Measurements from ENCODE around the gene TMEM91. TPM values are rescaled to one million over a fixed set of nuclear protein-coding genes. Genes with fewer than 3 reads are reported as not detected.

Gene TMEM91
- total and polyA plus RNA-seq, 2 of the 8 experiments (the other 6 are each of a cell fraction or from before 2014, with no cell fraction given): 5.3 to 7.4 TPM

DNA sequence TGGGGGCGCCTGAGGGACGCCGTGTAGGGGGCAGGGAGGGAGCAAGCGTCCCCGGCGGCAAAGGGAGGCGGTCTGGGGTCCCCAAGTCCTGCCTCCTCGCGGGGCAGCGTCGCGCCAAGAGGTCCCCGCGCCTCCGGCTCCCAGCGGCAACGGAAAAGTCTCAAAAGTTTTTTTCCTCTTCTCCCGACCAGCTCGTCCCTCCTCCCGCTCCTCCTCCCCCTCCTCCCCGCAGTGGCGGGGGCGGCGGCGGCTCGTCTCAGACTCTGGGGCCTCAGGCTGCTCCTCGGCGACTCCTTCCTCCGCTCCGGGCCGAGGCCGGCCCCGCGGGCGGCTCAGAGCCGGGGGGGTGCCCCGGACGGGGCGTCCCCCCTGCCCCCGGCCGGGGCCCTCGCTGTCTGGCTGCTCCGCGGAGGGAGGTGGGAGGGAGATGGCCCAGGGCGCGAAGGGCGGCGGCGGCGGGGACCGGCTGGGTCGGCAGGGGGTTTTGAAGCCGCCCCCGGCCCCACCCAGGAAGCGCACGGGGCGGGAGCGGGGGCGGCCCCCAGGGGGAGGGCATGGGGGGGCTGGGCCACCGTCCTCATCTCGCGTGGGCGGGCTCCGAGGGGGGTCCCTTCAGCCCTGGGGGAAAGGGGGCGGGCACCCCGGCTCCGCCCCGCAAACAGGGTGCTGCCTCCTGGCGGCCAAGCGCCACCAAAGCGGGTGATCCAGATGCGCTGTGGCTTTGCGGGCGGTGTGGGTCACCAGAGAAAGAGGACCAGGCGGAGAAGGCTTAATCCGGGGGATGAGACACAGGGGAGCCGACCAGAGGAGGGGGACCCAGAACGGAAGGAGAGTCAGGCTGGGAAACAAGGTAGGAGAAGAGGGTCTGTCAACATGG lies 22.6 kb upstream of the TMEM91 start, which contains the start of gene TGFB1 (continued):
- TF ChIP-seq, protein P1, sequence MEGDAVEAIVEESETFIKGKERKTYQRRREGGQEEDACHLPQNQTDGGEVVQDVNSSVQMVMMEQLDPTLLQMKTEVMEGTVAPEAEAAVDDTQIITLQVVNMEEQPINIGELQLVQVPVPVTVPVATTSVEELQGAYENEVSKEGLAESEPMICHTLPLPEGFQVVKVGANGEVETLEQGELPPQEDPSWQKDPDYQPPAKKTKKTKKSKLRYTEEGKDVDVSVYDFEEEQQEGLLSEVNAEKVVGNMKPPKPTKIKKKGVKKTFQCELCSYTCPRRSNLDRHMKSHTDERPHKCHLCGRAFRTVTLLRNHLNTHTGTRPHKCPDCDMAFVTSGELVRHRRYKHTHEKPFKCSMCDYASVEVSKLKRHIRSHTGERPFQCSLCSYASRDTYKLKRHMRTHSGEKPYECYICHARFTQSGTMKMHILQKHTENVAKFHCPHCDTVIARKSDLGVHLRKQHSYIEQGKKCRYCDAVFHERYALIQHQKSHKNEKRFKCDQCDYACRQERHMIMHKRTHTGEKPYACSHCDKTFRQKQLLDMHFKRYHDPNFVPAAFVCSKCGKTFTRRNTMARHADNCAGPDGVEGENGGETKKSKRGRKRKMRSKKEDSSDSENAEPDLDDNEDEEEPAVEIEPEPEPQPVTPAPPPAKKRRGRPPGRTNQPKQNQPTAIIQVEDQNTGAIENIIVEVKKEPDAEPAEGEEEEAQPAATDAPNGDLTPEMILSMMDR (IDR thresholded peaks at IDR 0.05; ENCODE audit: control extremely low read depth in 1 of 3, insufficient read depth in 1 of 3, low read depth in 1 of 3, low read length in 3 of 3): peak; percentile 85 to 89 (median 86)
- TF ChIP-seq SP1 (IDR thresholded peaks at IDR 0.05; ENCODE audit: low read depth, low read length): peak; percentile 57; the same call in 1 of the 2 replicates
- peak; percentile 75; the same call in 1 of the 2 replicates for TF ChIP-seq EGR1 (IDR thresholded peaks at IDR 0.05; ENCODE audit: borderline replicate concordance, low read depth, low read length)
- no peak for TF ChIP-seq RXRA (IDR thresholded peaks at IDR 0.05; ENCODE audit: insufficient read depth, low read depth, low read length)
- TF ChIP-seq POLR2AphosphoS5 (IDR thresholded peaks at IDR 0.05; ENCODE audit: low read depth, low read length): no peak
- TF ChIP-seq, protein P2, sequence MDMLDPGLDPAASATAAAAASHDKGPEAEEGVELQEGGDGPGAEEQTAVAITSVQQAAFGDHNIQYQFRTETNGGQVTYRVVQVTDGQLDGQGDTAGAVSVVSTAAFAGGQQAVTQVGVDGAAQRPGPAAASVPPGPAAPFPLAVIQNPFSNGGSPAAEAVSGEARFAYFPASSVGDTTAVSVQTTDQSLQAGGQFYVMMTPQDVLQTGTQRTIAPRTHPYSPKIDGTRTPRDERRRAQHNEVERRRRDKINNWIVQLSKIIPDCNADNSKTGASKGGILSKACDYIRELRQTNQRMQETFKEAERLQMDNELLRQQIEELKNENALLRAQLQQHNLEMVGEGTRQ (IDR thresholded peaks at IDR 0.05; ENCODE audit: low read length): no peak
- TF ChIP-seq, protein P3, sequence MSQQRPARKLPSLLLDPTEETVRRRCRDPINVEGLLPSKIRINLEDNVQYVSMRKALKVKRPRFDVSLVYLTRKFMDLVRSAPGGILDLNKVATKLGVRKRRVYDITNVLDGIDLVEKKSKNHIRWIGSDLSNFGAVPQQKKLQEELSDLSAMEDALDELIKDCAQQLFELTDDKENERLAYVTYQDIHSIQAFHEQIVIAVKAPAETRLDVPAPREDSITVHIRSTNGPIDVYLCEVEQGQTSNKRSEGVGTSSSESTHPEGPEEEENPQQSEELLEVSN (IDR thresholded peaks at IDR 0.05): peak; percentile 86
- TF ChIP-seq ZNF274 (IDR thresholded peaks at IDR 0.05; ENCODE audit: borderline replicate concordance, extremely low read depth, low read length): no peak
- no peak for TF ChIP-seq HDAC2 (IDR thresholded peaks at IDR 0.05; ENCODE audit: borderline replicate concordance in 1 of 2, low read depth in 2 of 2, low read length in 2 of 2)
- TF ChIP-seq SIRT6 (IDR thresholded peaks at IDR 0.05; ENCODE audit: low read length): no peak
- no peak for TF ChIP-seq SP4 (IDR thresholded peaks at IDR 0.05; ENCODE audit: low read length)
- peak; percentile 29 to 55; a peak in 3 of 4 replicates for TF ChIP-seq RAD21 (IDR thresholded peaks at IDR 0.05 in 1 of 2, conservative IDR thresholded peaks at IDR 0.05 in 1 of 2; ENCODE audit: low read depth in 2 of 2, low read length in 2 of 2)
- TF ChIP-seq BCL11A (IDR thresholded peaks at IDR 0.05; ENCODE audit: low read depth in 2 of 2, low read length in 2 of 2): no peak
- TF ChIP-seq NANOG (IDR thresholded peaks at IDR 0.05; ENCODE audit: insufficient read depth, low read depth, low read length, poor library complexity, severe bottlenecking): no peak
- TF ChIP-seq YY1 (IDR thresholded peaks at IDR 0.05; ENCODE audit: low read depth, low read length): 0 out of 2 replicates have a peak, but pooled peaks have one; percentile 34

Measured in H1 (cell line).